KOPT-K1 (cell line): ENCODE data around the gene PRKCA.

Experiments
- H3K27ac ChIP-seq: fragments of 200-600 bp; sonication (generic); 2 replicates; pipeline ENCODE4 v1.5.1; 2016; ENCODE audit warnings: antibody characterized with exemption, mild to moderate bottlenecking, low read depth, low read length; ENCODE audit not compliant: poor library complexity, severe bottlenecking
- H3K36me3 ChIP-seq: fragments of 200-600 bp; sonication (generic); 2 replicates; pipeline ENCODE4 v1.5.1; 2017; ENCODE audit warnings: antibody characterized with exemption, mild to moderate bottlenecking, low read length, moderate library complexity; ENCODE audit not compliant: insufficient read depth
- H3K9me3 ChIP-seq: fragments of 200-600 bp; sonication (generic); 2 replicates; pipeline ENCODE4 v1.5.1; 2017; ENCODE audit warnings: antibody characterized with exemption, low read length, mild to moderate bottlenecking; ENCODE audit not compliant: insufficient read depth, poor library complexity, severe bottlenecking

PRKCA gene

GRCh38 chr17:66835476-66835875, 533.1 kb downstream of the PRKCA start:
- H3K36me3 ChIP-seq: no peaks in the 10 kb centered on the region
- no peaks in the 10 kb centered on the region for H3K9me3 ChIP-seq
- no peak overlapping the region for H3K27ac ChIP-seq

- Histone ChIP-seq H3K9me3 (no peaks in the 10 kb centered on the region), H3K36me3 (no peaks in the 10 kb centered on the region), H3K27ac (no peak overlapping the region)
Measured at GRCh38 chr17:66836063-66837005, 533.9 kb downstream of the PRKCA start.

GRCh38 chr17:66837226-66837625, 534.8 kb downstream of the PRKCA start:
- Histone ChIP-seq H3K9me3 (no peaks in the 10 kb centered on the region), H3K27ac (no peak overlapping the region), H3K36me3 (no peaks in the 10 kb centered on the region)

GRCh38 chr17:66837885-66838665, 535.7 kb downstream of the PRKCA start:
- H3K9me3 ChIP-seq: no peaks in the 10 kb centered on the region
- no peaks in the 10 kb centered on the region for H3K36me3 ChIP-seq
- no peak overlapping the region for H3K27ac ChIP-seq

GRCh38 chr17:66839616-66840015, 537.2 kb downstream of the PRKCA start:
- Histone ChIP-seq H3K36me3 (no peaks in the 10 kb centered on the region), H3K27ac (no peak overlapping the region), H3K9me3 (no peaks in the 10 kb centered on the region)

GRCh38 chr17:66840061-66840460, 537.6 kb downstream of the PRKCA start:
- Histone ChIP-seq H3K9me3 (no peaks in the 10 kb centered on the region), H3K27ac (no peak overlapping the region), H3K36me3 (no peaks in the 10 kb centered on the region)

GRCh38 chr17:66841328-66841727, 538.9 kb downstream of the PRKCA start:
- Histone ChIP-seq H3K27ac (no peak overlapping the region), H3K36me3 (no peaks in the 10 kb centered on the region), H3K9me3 (no peaks in the 10 kb centered on the region)

- H3K36me3 ChIP-seq: no peaks in the 10 kb centered on the region
- no peak overlapping the region for H3K27ac ChIP-seq
- peaks cover 3% of the 10 kb centered on the region for H3K9me3 ChIP-seq
Measured at GRCh38 chr17:66841744-66842143, 539.3 kb downstream of the PRKCA start.

GRCh38 chr17:66842505-66842904, 540.1 kb downstream of the PRKCA start:
- Histone ChIP-seq H3K27ac (no peak overlapping the region), H3K36me3 (no peaks in the 10 kb centered on the region), H3K9me3 (peaks cover 7% of the 10 kb centered on the region)

- no peaks in the 10 kb centered on the region for H3K36me3 ChIP-seq
- H3K27ac ChIP-seq: no peak overlapping the region
Measured at GRCh38 chr17:66842959-66843358, 540.5 kb downstream of the PRKCA start.

GRCh38 chr17:66843627-66844026, 541.2 kb downstream of the PRKCA start:
- Histone ChIP-seq H3K9me3 (peaks cover 7% of the 10 kb centered on the region), H3K27ac (no peak overlapping the region), H3K36me3 (no peaks in the 10 kb centered on the region)

More at GRCh38 chr17:66842959-66843358, 540.5 kb downstream of the PRKCA start:
- H3K9me3 ChIP-seq: peaks cover 7% of the 10 kb centered on the region

- Histone ChIP-seq H3K9me3 (peaks cover 10% of the 10 kb centered on the region), H3K36me3 (no peaks in the 10 kb centered on the region), H3K27ac (no peak overlapping the region)
Measured at GRCh38 chr17:66847704-66848103, 545.3 kb downstream of the PRKCA start.

GRCh38 chr17:66848496-66848895, 546.1 kb downstream of the PRKCA start:
- H3K27ac ChIP-seq: no peak overlapping the region
- H3K9me3 ChIP-seq: peaks cover 10% of the 10 kb centered on the region
- no peaks in the 10 kb centered on the region for H3K36me3 ChIP-seq

- no peaks in the 10 kb centered on the region for H3K36me3 ChIP-seq
- peaks cover 10% of the 10 kb centered on the region for H3K9me3 ChIP-seq
- H3K27ac ChIP-seq: no peak overlapping the region
Measured at GRCh38 chr17:66849032-66849655, 546.7 kb downstream of the PRKCA start.
